Measurements from ENCODE around the gene DCTN2.

GRCh38 chr12:57525615-57526383, 21.2 kb downstream of the DCTN2 start:
- TF ChIP-seq POLR2A (IDR thresholded peaks at IDR 0.05; ENCODE audit: low read length) = no peak
- no peak for TF ChIP-seq GATA1 (IDR thresholded peaks at IDR 0.05; ENCODE audit: low read depth, low read length)

All from erythroblast (primary cell).